Measurements from ENCODE around the gene ANKRD11. TPM values are rescaled to one million over a fixed set of nuclear protein-coding genes. Genes with fewer than 3 reads are reported as not detected.

ANKRD11 gene
- polyA plus RNA-seq, 1 donor from 2014 or later: 32.5 TPM

DNA sequence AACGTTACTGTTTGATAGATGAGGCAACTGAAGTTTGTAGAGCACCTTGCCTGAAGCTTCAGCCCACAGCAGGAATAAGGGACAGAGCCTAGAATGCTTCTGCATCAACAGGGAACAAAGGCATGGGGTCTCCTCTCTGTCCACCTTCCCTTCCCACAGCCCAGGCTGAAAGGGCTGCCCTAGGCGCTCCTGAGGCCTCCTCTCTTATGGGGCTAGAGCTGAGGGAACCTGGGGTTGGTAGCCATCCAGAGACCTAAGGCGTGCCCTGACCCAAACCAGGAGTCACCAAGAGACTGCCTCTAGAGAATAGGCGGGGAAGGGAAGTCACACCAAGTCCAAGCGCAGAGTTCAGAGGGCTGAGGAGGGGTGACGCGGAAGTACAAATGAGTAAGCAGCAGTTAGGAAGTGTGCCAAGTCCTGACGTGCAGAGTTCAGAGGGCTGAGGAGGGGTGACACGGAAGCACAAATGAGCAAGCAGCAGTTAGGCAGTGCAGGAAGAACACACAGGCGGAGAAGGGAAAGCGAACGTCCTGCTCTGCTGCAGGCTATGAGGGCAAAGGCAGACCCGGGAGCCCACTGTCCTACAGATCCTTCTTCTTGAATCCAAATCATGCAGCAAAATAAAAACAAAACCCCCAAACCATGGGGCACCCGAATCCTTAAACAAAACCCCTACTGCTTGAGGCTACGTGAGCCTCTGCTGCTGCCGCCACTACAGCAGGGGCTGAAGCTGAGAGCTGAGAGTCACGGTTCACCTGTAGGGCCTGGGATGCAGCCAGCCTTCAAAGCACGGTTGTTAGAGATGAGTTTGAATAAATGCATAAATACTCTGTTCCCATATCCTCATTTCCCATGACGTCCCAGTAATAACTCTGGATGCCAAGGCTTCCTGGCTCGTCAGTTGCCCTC is 15.1 kb upstream of the ANKRD11 start:
- H3K4me3 ChIP-seq (ENCODE audit: low read length): no peak overlapping the region
- no peaks in the 10 kb centered on the region for H3K27me3 ChIP-seq (ENCODE audit: insufficient read depth, low read depth, low read length)
- H3K4me2 ChIP-seq (ENCODE audit: low read length): no peak overlapping the region
- no peaks in the 10 kb centered on the region for H3K9me2 ChIP-seq (ENCODE audit: insufficient read depth, low read length)
- no peak overlapping the region for H3K27ac ChIP-seq (ENCODE audit: low read length)
- H3F3A ChIP-seq (ENCODE audit: insufficient read depth, low read length, poor library complexity, severe bottlenecking): peaks cover 3% of the 10 kb centered on the region
- H3K9me3 ChIP-seq (ENCODE audit: low read length): no peaks in the 10 kb centered on the region
- H3K36me3 ChIP-seq (ENCODE audit: insufficient read depth, low read length): no peaks in the 10 kb centered on the region
- TF ChIP-seq MXI1 (conservative IDR thresholded peaks at IDR 0.05; ENCODE audit: poor library complexity, severe bottlenecking) (no peak), RAD21 (conservative IDR thresholded peaks at IDR 0.05) (no peak), EZH2 (IDR thresholded peaks at IDR 0.05; ENCODE audit: borderline replicate concordance, insufficient read depth, low read length, poor library complexity, severe bottlenecking) (no peak), TAF1 (IDR thresholded peaks at IDR 0.05; ENCODE audit: low read depth) (no peak), EP300 (conservative IDR thresholded peaks at IDR 0.05; ENCODE audit: poor library complexity, severe bottlenecking) (no peak), SMC3 (conservative IDR thresholded peaks at IDR 0.05; ENCODE audit: poor library complexity) (no peak), POLR2AphosphoS5 (IDR thresholded peaks at IDR 0.05) (no peak), CTCF (IDR thresholded peaks at IDR 0.05; ENCODE audit: poor library complexity, severe bottlenecking) (no peak)
- TF ChIP-seq, protein P1, sequence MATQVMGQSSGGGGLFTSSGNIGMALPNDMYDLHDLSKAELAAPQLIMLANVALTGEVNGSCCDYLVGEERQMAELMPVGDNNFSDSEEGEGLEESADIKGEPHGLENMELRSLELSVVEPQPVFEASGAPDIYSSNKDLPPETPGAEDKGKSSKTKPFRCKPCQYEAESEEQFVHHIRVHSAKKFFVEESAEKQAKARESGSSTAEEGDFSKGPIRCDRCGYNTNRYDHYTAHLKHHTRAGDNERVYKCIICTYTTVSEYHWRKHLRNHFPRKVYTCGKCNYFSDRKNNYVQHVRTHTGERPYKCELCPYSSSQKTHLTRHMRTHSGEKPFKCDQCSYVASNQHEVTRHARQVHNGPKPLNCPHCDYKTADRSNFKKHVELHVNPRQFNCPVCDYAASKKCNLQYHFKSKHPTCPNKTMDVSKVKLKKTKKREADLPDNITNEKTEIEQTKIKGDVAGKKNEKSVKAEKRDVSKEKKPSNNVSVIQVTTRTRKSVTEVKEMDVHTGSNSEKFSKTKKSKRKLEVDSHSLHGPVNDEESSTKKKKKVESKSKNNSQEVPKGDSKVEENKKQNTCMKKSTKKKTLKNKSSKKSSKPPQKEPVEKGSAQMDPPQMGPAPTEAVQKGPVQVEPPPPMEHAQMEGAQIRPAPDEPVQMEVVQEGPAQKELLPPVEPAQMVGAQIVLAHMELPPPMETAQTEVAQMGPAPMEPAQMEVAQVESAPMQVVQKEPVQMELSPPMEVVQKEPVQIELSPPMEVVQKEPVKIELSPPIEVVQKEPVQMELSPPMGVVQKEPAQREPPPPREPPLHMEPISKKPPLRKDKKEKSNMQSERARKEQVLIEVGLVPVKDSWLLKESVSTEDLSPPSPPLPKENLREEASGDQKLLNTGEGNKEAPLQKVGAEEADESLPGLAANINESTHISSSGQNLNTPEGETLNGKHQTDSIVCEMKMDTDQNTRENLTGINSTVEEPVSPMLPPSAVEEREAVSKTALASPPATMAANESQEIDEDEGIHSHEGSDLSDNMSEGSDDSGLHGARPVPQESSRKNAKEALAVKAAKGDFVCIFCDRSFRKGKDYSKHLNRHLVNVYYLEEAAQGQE (IDR thresholded peaks at IDR 0.05; ENCODE audit: borderline replicate concordance): no peak
- H4K20me1 ChIP-seq (ENCODE audit: insufficient read depth): no peaks in the 10 kb centered on the region
- peaks cover 18% of the 10 kb centered on the region for H3K79me2 ChIP-seq (replicated peaks; ENCODE audit: insufficient read depth, low read length)
- no peak overlapping the region for H3K9ac ChIP-seq (ENCODE audit: low read length)
- no peak overlapping the region for H2AFZ ChIP-seq (ENCODE audit: low read depth, low read length)

DNA sequence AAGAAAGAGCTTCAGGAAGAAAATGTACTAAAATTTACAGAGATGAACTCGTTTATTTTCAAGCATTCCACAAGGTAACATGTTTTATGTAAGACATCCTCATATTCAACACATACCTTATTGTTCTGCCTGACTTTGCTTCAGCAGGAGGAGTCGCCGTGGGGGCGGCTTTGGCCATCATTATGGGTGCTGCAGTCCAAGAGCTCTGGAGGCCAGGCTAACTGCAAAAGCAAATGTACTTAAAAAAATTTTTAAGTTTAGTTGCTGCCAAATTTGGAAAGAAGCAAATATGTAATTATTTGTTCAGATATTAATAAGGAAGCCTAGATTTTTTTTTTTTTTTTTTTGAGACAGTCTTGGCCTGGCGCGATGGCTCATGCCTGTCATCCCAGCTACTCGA is 13.7 kb upstream of the ANKRD11 start:
- Histone ChIP-seq H3K9ac (ENCODE audit: low read length) (no peak overlapping the region), H3K4me2 (ENCODE audit: low read length) (no peak overlapping the region), H3K9me3 (ENCODE audit: low read length) (no peaks in the 10 kb centered on the region), H3K27ac (ENCODE audit: low read length) (no peak overlapping the region), H3K9me2 (ENCODE audit: insufficient read depth, low read length) (no peaks in the 10 kb centered on the region), H3K27me3 (ENCODE audit: insufficient read depth, low read depth, low read length) (no peaks in the 10 kb centered on the region), H2AFZ (ENCODE audit: low read depth, low read length) (no peak overlapping the region), H4K20me1 (ENCODE audit: insufficient read depth) (no peaks in the 10 kb centered on the region), H3K79me2 (replicated peaks; ENCODE audit: insufficient read depth, low read length) (peaks cover 7% of the 10 kb centered on the region), H3F3A (ENCODE audit: insufficient read depth, low read length, poor library complexity, severe bottlenecking) (peaks cover 3% of the 10 kb centered on the region), H3K4me3 (ENCODE audit: low read length) (no peak overlapping the region), H3K36me3 (ENCODE audit: insufficient read depth, low read length) (no peaks in the 10 kb centered on the region)
- TF ChIP-seq CTCF (IDR thresholded peaks at IDR 0.05; ENCODE audit: poor library complexity, severe bottlenecking): no peak
- TF ChIP-seq SMC3 (conservative IDR thresholded peaks at IDR 0.05; ENCODE audit: poor library complexity): no peak
- TF ChIP-seq MXI1 (conservative IDR thresholded peaks at IDR 0.05; ENCODE audit: poor library complexity, severe bottlenecking): no peak
- TF ChIP-seq, protein P1 (IDR thresholded peaks at IDR 0.05; ENCODE audit: borderline replicate concordance): no peak
- no peak for TF ChIP-seq EP300 (conservative IDR thresholded peaks at IDR 0.05; ENCODE audit: poor library complexity, severe bottlenecking)
- TF ChIP-seq RAD21 (conservative IDR thresholded peaks at IDR 0.05): no peak
- no peak for TF ChIP-seq TAF1 (IDR thresholded peaks at IDR 0.05; ENCODE audit: low read depth)
- TF ChIP-seq POLR2AphosphoS5 (IDR thresholded peaks at IDR 0.05): no peak
- no peak for TF ChIP-seq EZH2 (IDR thresholded peaks at IDR 0.05; ENCODE audit: borderline replicate concordance, insufficient read depth, low read length, poor library complexity, severe bottlenecking)
